ENCODE measurements around the gene GIPC3.

Gene GIPC3

DNA sequence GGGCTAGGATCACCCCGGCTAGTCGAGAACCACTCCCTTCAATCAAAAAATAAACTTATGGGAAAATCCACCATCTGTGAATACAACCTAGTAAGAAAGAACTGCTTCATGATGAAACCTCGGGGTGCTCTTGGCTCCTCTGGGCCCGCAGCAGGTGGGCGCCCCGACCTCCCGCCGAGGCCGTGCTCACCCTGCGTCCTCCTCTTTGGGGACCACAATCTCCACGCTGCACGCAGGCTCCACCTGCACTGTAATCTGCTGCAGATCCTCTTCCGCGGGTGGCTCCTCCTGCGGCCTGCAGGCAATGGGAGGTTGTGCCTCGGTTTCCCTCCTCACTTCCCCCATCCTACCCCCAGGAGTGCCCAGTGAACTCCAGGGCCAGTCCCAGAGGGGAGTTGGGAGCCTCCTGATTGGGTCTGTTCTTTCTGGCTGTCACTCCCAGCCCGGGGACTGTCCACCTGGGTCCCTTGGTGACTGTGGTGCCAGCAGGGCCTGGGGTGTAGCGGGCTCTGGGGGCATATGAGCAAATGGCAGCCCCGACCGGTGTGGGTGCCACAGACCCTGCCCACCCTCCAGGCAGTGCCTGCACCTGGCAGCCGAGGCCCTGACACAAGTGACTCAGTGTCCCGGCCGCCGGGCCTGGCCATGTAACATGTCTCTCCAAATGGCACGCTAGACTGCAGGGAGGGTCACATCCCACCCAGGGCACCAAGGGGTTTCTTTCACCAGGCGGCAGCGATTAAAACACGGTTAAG is 56.4 kb downstream of the GIPC3 start:
- no peak for DNase-seq

DNA sequence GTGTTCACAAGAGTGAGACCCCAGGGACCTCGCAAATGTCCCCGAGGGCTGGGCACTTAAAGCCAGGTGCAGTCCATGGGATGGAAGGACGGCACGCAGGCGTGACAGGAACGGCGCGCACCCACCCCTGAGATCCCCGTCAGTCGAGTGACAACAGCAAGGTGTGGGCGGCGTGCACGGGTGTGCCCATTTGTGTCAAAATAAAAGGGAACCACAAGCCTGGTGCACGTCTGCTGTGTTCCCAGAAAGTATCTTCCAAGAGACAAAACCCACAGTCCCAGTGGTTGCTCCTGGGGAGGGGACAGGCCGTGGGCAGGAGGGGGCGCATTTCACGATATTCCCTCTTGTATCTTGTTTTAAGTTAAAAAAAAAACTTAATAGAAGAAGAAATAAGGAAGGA is 57.0 kb downstream of the GIPC3 start:
- DNase-seq, result no peak

Data from hematopoietic multipotent progenitor cell treated with erythropoietin and hydrocortisone succinate and interleukin-3 and kit ligand, for 6 days (in vitro differentiated cells).